ENCODE measurements around the gene EPB41L4B. TPM values are rescaled to one million over a fixed set of nuclear protein-coding genes. Genes with fewer than 3 reads are reported as not detected.

Gene EPB41L4B
- total and polyA plus RNA-seq, 2 of the 13 experiments (the other 11 are each of a cell fraction or from before 2014, with no cell fraction given), result 17.6 to 22.1 TPM

GRCh38 chr9:109328978-109329637, 8.2 kb upstream of the EPB41L4B start:
- 10% methylated on average over 12 of the region's 12 CpGs for WGBS (ENCODE audit: low lambda C conversion rate)
- H3K4me2 ChIP-seq (ENCODE audit: low read depth, low read length), result peak overlapping the region; percentile 91
- H3K9ac ChIP-seq (ENCODE audit: insufficient read depth, low read depth, low read length), result 0 out of 2 replicates have a peak overlapping the region, but pooled peaks have one; percentile 33
- DNase-seq (ENCODE audit: low spot score) (peak; percentile 27), ATAC-seq (peak; percentile 74), FAIRE-seq (no peak)
- ChIA-PET CTCF (ENCODE audit: low intra/inter-chr PET ratio, low total read pairs) (no interaction called here), POLR2A (interaction anchor here (1.2 to 1.6 kb wide), 4 partner anchors 10 to 146 kb away, joined by 3 to 8 read pairs (median 6); no protein-coding TSS in a partner anchor)
- H3K4me3 ChIP-seq (replicated peaks in 1 of 3; ENCODE audit: insufficient read depth in 1 of 3, low read depth in 2 of 3, low read length in 3 of 3), result peak overlapping the region; percentile 34 to 68 (median 59)
- H3K36me3 ChIP-seq (replicated peaks in 1 of 2; ENCODE audit: control insufficient read depth in 1 of 2, insufficient read depth in 2 of 2, low read length in 2 of 2), result no peaks in the 10 kb centered on the region
- BruUV-seq (replicated peaks), result no TSS peak
- 0 out of 2 replicates have a peak, but pooled peaks have one; percentile 35 for TF ChIP-seq FOSL2 (CRISPR knock-in tag; IDR thresholded peaks at IDR 0.05)
- TF ChIP-seq ZNF569 (CRISPR knock-in tag; IDR thresholded peaks at IDR 0.05; ENCODE audit: borderline replicate concordance), result no peak
- TF ChIP-seq ZNF614 (CRISPR knock-in tag; IDR thresholded peaks at IDR 0.05; ENCODE audit: borderline replicate concordance), result no peak
- peak; percentile 48; the same call in 1 of the 2 replicates for TF ChIP-seq TFAP4 (IDR thresholded peaks at IDR 0.05; ENCODE audit: borderline replicate concordance, low read depth)
- TF ChIP-seq SAP130 (CRISPR knock-in tag; IDR thresholded peaks at IDR 0.05; ENCODE audit: low read depth), result peak; percentile 21; the same call in 1 of the 2 replicates
- H3K9me3 ChIP-seq (ENCODE audit: low read length), result no peaks in the 10 kb centered on the region
- H2AFZ ChIP-seq (ENCODE audit: low read length), result peak overlapping the region; percentile 81
- intact Hi-C loops (cut with micrococcal nuclease; ENCODE audit: unreplicated experiment) (loop anchor here (10.0 kb wide), 1 partner anchor 214 kb away; the partner anchor contains the start of gene TMEM245), in situ Hi-C loops (cut with HindIII; ENCODE audit: extremely low pct_ligation_motif_present, low pct_unique_long_range_greater_than_20kb) (no loop called here)
- H4K20me1 ChIP-seq (ENCODE audit: insufficient read depth, low read length), result no peaks in the 10 kb centered on the region
- H3K4me1 ChIP-seq (ENCODE audit: insufficient read depth, low read length), result peaks cover 52% of the 10 kb centered on the region
- H3K27ac ChIP-seq (ENCODE audit: extremely low read length, insufficient read depth, low read length), result no peak overlapping the region
- H3K79me2 ChIP-seq (ENCODE audit: insufficient read depth, low read length), result no peaks in the 10 kb centered on the region
- peaks cover 0 to 4% of the 10 kb centered on the region in 2 experiments; a peak in 2 of 5 replicates for H3K27me3 ChIP-seq (ENCODE audit: control insufficient read depth in 1 of 2, insufficient read depth in 2 of 2, low read length in 2 of 2)

GRCh38 chr9:109325089-109325488, 4.2 kb upstream of the EPB41L4B start:
- no TSS peak for BruUV-seq (replicated peaks)
- POLR2A ChIA-PET, result no interaction called here
- TF ChIP-seq PITX1 (CRISPR knock-in tag; IDR thresholded peaks at IDR 0.05) (no peak), SPEN (CRISPR knock-in tag; IDR thresholded peaks at IDR 0.05; ENCODE audit: low read depth) (no peak), KLF6 (CRISPR knock-in tag; IDR thresholded peaks at IDR 0.05) (no peak), ZBTB21 (CRISPR knock-in tag; IDR thresholded peaks at IDR 0.05) (no peak), ZSCAN5A (CRISPR knock-in tag; IDR thresholded peaks at IDR 0.05; ENCODE audit: borderline replicate concordance) (no peak), PAX8 (CRISPR knock-in tag; IDR thresholded peaks at IDR 0.05; ENCODE audit: borderline replicate concordance) (no peak), ZBTB33 (CRISPR knock-in tag; IDR thresholded peaks at IDR 0.05) (no peak), NFE2L1 (CRISPR knock-in tag; IDR thresholded peaks at IDR 0.05; ENCODE audit: borderline replicate concordance) (no peak), NKX3-1 (CRISPR knock-in tag; IDR thresholded peaks at IDR 0.05) (no peak)

More at GRCh38 chr9:109325089-109325488, 4.2 kb upstream of the EPB41L4B start:
- FAIRE-seq (no peak), ATAC-seq (no peak), DNase-seq (ENCODE audit: low spot score) (no peak)
- Histone ChIP-seq H3K4me3 (replicated peaks in 1 of 3; ENCODE audit: insufficient read depth in 1 of 3, low read depth in 2 of 3, low read length in 3 of 3) (no peak overlapping the region), H3K9ac (ENCODE audit: insufficient read depth, low read depth, low read length) (no peak overlapping the region), H3K27me3 (ENCODE audit: control insufficient read depth in 1 of 2, insufficient read depth in 2 of 2, low read length in 2 of 2) (peaks cover 0 to 4% of the 10 kb centered on the region in 2 experiments; a peak in 2 of 5 replicates), H3K27ac (ENCODE audit: extremely low read length, insufficient read depth, low read length) (no peak overlapping the region), H4K20me1 (ENCODE audit: insufficient read depth, low read length) (no peaks in the 10 kb centered on the region), H3K36me3 (replicated peaks in 1 of 2; ENCODE audit: control insufficient read depth in 1 of 2, insufficient read depth in 2 of 2, low read length in 2 of 2) (no peaks in the 10 kb centered on the region), H3K79me2 (ENCODE audit: insufficient read depth, low read length) (no peaks in the 10 kb centered on the region), H3K4me2 (ENCODE audit: low read depth, low read length) (no peak overlapping the region), H3K4me1 (ENCODE audit: insufficient read depth, low read length) (peaks cover 48% of the 10 kb centered on the region), H3K9me3 (ENCODE audit: low read length) (no peaks in the 10 kb centered on the region), H2AFZ (ENCODE audit: low read length) (no peak overlapping the region)
- intact Hi-C loops (cut with micrococcal nuclease; ENCODE audit: unreplicated experiment), result loop anchor here (10.0 kb wide), 1 partner anchor 210 kb away; the partner anchor contains the start of gene TMEM245
- CTCF ChIA-PET (ENCODE audit: low intra/inter-chr PET ratio, low total read pairs), result no interaction called here
- in situ Hi-C loops (cut with HindIII; ENCODE audit: extremely low pct_ligation_motif_present, low pct_unique_long_range_greater_than_20kb), result no loop called here

Measured in HepG2 (cell line).